CD4-positive, alpha-beta T cell treated with Interferon alpha-2 for 1 hour (primary cell): ENCODE results near the gene ACER1.
"Not testable (repeated sequence)": the region's sequence is repeated elsewhere in the genome, so short reads cannot be mapped to it uniquely, and the experiment has no call there.

Experiments
- DNase-seq, 2 donors: peaks; one replicate each; pipeline ENCODE4 v3.0.0-alpha.2; 2020 to 2022

ACER1 gene

GRCh38 chr19:6286676-6287075 is 46.7 kb downstream of the ACER1 start:
- DNase-seq, result no peak

DNA sequence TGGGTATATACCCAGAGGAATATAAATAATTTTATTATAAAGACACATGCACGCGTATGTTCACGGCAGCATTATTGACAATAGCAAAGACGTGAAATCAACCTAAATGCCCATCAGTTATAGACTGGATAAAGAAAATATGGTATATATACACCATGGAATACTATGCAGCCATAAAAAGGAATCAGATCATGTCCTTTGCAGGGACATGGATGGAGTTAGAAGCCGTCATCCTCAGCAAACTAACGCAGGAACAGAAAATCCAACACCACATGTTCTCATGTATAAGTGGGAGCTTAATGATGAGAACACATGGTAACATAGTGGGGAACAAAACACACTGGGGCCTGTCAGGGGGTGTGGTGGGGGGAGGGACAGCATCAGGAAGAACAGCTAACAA is 51.0 kb downstream of the ACER1 start:
- not testable (repeated sequence) for DNase-seq

DNA sequence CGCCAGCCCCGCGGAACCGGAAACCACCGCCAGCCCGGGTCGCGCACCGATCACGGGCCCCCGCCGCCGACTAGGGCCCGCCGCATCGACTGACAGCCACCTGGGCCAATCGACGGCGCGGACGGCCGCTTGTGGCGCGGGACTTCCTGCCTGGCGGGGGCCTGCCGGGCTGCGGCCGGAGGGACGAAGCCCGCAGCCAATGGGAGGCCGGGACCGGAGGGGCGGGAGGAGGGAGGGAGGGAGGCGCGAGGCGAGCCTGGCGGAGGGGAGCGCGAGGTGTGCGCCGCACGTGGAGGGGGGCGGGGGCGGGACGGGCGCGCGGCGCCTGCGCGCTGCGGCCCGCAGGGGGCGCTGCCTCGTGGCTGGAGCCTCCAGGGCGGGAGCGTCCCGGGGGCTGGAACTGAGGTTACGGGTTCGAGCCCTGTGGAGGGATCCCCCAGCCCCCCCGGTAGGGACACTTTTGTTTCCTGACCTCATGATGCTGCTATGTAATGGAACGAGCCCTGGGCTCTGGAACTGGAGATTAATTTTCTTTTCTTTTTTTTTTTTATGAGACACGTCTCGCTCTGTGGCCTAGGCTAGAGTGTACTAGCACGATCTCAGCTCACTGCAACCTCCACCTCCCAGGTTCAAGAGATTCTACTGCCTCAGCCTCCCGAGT is 53.4 kb downstream of the ACER1 start, which contains the start of gene MLLT1:
MLLT1 (minus strand) TSS at position 45 of the 661 bp plus-strand sequence. CDS start 191 bp downstream, outside the sequence.
- peak; percentile 96 to 97 for DNase-seq

DNA sequence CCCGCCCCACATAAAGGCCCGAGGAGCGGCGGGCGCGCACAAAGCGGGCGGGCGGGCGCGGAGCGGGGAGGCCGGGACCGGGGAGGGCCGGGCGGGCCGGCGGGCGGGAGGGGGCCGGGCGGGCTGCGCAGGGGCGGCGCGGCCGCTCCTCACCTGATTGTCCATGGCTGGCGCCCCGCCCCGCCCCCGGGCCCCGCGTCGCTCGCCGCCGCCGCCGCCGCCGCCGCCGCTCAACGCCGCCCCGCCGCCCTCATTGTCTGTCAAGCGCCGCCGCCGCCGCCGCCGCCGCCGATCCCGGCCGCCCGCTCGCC is 53.8 kb downstream of the ACER1 start:
- DNase-seq, result no peak

GRCh38 chr19:6278740-6279619 is 54.4 kb downstream of the ACER1 start:
- peak in 1 of 2 donors; percentile 13 for DNase-seq

DNA sequence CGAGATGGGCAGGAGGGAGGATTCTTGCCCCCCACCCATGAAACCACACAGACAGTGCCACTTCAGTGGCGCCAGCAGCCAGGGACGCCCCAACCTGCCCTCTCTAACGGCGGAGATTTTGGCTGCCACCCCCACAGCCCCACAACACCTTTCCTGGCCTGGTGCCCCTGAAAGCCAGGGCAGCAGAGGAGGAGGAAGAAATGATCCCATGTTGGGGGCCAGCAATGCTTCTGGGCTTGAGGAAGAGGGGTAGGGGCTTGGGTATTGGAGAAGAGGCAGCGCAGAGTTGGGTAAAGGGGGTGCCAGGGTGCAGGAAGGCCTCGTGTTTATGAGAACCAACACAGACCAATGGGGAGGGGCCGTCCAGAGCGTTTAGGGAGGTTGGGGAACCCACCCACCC is 55.4 kb downstream of the ACER1 start:
- no peak for DNase-seq

GRCh38 chr19:6276447-6276846 is 57.0 kb downstream of the ACER1 start:
- no peak for DNase-seq

DNA sequence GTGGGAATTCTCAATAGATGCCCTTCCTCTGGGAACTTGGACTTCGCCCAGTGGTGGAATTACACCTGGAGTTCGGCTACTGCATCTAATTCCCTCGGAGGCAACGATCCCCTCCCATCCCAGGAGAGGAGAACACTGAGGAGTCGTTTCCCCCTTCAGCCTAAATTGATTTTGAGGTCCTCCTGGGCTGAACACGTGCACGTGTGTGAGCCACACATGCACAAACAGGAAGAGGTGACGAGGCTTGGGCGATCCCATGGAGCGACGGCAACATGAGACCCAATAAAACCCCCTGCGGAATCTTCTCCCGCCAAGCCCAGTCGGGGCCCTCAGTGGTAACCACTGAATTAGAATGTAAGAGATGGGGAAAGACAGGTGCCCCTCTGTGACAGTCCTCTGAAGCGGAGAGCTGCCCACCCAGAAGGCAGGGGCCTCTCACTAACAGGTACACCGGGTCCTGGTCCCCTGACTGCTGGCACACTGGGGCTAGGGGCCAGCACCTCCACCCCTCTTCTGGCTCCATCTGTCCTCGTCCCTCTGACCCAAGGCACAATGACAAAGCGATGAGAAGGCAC is 58.2 kb downstream of the ACER1 start:
- no peak for DNase-seq

DNA sequence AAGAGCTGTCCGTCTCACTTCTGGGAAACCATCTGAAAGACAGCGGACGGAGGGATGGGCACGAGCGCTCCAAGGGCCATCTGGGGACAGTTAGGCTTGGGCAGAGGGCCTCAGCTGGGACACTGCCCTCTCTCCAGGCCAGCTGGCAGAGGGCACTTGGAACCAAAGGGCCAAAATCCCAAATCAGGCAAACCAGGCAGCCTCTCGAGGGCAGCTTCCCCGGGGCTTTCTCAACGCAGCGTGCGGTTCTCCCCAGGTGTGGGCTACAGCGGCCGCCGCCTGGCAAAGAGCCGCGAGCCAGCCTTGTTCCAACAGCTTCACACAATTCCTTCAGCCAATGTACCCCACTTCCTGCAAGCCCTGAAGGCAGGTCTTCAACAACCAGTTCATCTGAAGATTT is 58.7 kb downstream of the ACER1 start:
- no peak for DNase-seq

GRCh38 chr19:6273701-6274601 is 59.5 kb downstream of the ACER1 start:
- DNase-seq, result peak in 1 of 2 donors; percentile 67

DNA sequence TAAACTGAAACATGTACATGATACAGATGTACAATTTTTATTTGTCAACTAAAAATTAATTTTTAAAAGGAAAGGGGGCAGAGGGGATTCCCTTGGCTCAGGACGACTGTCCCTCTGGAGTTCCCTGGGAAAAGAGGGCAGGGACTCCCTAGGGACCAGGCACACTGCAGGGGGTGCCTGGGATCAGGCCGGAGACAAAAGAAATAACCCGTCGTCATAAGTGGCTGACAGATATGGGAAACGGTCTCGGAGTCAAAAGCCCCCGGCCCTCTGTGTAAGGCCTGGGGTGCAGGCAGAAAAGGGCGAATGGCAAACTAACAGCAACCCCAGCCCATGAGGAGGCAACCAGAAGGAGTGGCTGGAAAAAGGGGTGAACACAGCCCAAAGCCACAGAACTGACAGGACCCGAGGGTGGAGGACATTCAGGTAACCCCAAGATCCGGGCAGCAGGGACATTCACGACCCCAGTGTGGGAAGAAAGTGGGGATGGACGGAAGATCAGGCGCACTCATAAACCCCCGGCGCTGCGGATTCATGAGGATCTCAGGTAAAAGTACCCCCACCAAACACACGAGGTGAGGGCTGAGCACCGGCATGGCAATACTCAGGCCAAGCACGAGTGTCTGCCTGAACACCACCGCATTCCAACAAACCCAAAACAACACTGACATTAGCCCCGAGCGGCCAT is 60.4 kb downstream of the ACER1 start:
- no peak for DNase-seq

- DNase-seq, result no peak
Measured at GRCh38 chr19:6272411-6272791, 61.0 kb downstream of the ACER1 start.

GRCh38 chr19:6271721-6272410 is 61.5 kb downstream of the ACER1 start:
- DNase-seq, result no peak

DNA sequence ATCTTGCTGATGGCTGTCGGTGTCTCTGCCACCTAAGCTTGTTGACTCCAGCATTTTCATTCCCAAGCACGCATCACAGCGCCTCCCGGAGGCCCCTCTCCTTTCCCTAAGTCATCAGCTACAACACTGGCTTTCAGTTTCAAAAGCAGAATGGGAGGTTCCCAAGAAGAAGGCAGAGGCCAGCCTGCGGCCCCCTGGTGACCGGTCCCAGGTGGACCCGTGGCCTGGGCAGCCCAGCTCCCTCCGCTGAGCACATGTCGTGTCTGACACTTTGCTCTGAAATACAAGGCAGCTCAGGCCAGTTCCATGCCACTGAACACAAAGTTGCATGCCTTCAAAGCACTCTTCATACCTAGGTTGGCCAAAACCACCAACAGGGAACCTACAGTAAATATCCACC is 62.2 kb downstream of the ACER1 start:
- no peak for DNase-seq

DNA sequence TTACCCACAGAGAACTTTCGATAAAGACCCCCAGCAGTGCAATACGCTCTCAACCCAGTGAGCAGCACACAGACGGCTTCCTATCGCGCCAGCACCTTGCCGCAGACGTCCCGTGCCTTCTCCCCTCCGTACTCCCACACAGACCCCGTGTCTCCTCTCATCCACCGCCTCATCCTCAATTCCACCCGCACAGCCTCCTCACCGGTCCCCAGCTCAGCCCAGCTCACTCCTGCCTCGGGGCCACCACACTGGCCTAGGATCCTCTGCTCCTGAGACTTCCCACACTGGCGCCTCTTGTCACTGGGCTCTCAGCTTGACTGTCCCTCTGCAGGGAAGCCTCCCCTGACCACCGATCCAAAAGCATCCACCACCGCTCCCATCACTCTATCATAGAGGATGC is 62.6 kb downstream of the ACER1 start:
- no peak for DNase-seq

- DNase-seq, result no peak
Measured at GRCh38 chr19:6270076-6270745, 63.2 kb downstream of the ACER1 start.

GRCh38 chr19:6269101-6269886 is 64.1 kb downstream of the ACER1 start:
- DNase-seq, result no peak

- DNase-seq, result no peak
Measured at GRCh38 chr19:6268382-6268771, 65.0 kb downstream of the ACER1 start.

DNA sequence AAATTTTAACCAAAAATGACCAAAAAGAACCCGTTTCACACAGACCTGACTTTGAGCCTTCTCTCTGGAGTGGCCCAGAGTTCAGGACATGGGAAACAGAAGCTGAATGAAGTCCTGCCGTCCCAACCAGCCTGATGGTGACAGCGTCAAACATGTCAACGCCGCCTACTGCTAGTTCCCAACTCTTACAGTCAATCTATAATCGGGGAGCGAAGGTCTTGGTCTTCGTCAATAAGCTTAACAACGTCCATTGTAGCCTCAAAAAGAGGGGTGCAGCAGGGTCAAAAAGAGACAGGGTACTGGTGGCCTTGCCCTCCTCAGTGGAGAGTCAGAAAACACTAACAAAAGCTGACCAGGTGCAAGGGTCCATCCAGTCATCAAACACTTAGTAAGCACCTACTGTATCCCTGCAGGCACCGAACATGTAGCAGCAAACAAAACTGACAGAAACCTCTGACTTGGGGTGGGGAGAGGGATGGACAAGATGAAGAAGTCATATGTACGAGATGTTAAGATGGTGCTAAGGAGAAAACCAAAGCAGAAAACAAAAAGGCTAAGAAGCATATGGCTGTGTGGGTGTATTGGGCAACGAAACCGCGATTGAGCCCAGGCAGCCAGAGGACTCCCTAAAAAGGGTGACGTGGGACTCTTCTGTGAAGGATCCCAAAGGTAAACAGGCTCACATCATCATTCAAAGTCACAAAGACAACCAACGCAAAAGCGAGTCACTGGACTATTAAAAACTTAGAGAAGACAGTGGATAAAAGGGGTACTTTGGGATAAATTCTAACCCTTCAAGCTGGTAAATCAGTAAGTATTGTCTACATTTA is 65.6 kb downstream of the ACER1 start:
- no peak for DNase-seq
